NCI-H2029 (cell line): ENCODE data around the gene SCRN1.
A peak's percentile ranks its signal among the peaks of the same experiment; 100 is the strongest.

ENCODE experiments used
- DNase-seq: peaks from one replicate; lab custom pipeline; 2025; lab: John Stamatoyannopoulos, UW

Gene SCRN1

GRCh38 chr7:29989257-29989995 is at the start of gene SCRN1:
TSS of gene SCRN1 (minus strand) at chr7:29989801. CDS start at chr7:29969067, 20,734 bp downstream.
- no peak for DNase-seq

- no peak for DNase-seq
Measured at GRCh38 chr7:30038196-30038980, 48.8 kb upstream of the SCRN1 start.

GRCh38 chr7:30036220-30036619 is 46.6 kb upstream of the SCRN1 start:
- DNase-seq: no peak

- no peak for DNase-seq
Measured at GRCh38 chr7:30034501-30034900, 44.9 kb upstream of the SCRN1 start.

GRCh38 chr7:30032310-30033125 is 42.9 kb upstream of the SCRN1 start:
- DNase-seq: no peak

- no peak for DNase-seq
Measured at GRCh38 chr7:30029696-30030095, 40.1 kb upstream of the SCRN1 start.

- DNase-seq: no peak
Measured at GRCh38 chr7:30028749-30029635, 39.4 kb upstream of the SCRN1 start.

GRCh38 chr7:30028216-30028748 is 38.7 kb upstream of the SCRN1 start, which contains the start of gene PLEKHA8:
TSS of gene PLEKHA8 (plus strand) at chr7:30028412. CDS start at chr7:30028763, 351 bp downstream.
- peak; percentile 71 for DNase-seq

GRCh38 chr7:30027740-30028215 is 38.2 kb upstream of the SCRN1 start:
- DNase-seq: no peak

GRCh38 chr7:30027065-30027456 is 37.5 kb upstream of the SCRN1 start:
- DNase-seq: no peak

GRCh38 chr7:30026229-30027064 is 36.8 kb upstream of the SCRN1 start, which contains the start of gene FKBP14:
TSS of gene FKBP14 (minus strand) at chr7:30026702. CDS start at chr7:30026508, 194 bp downstream.
- peak; percentile 98 for DNase-seq

- no peak for DNase-seq
Measured at GRCh38 chr7:30023524-30023923, 33.9 kb upstream of the SCRN1 start.

- no peak for DNase-seq
Measured at GRCh38 chr7:30022991-30023390, 33.4 kb upstream of the SCRN1 start.

GRCh38 chr7:30020535-30020934 is 30.9 kb upstream of the SCRN1 start:
- no peak for DNase-seq

GRCh38 chr7:30019960-30020359 is 30.4 kb upstream of the SCRN1 start:
- no peak for DNase-seq

- DNase-seq: no peak
Measured at GRCh38 chr7:30019387-30019786, 29.8 kb upstream of the SCRN1 start.

- no peak for DNase-seq
Measured at GRCh38 chr7:30018451-30018850, 28.9 kb upstream of the SCRN1 start.

- DNase-seq: no peak
Measured at GRCh38 chr7:30012757-30013156, 23.2 kb upstream of the SCRN1 start.

- no peak for DNase-seq
Measured at GRCh38 chr7:30010021-30010420, 20.4 kb upstream of the SCRN1 start.

GRCh38 chr7:30005464-30005863 is 15.9 kb upstream of the SCRN1 start:
- no peak for DNase-seq
